ENCODE measurements around the gene DEPP1.
A peak's percentile ranks its signal among the peaks of the same experiment; 100 is the strongest.

Gene DEPP1

GRCh38 chr10:44958898-44959246 lies 19.7 kb downstream of the DEPP1 start:
- Histone ChIP-seq H3K9me3 (ENCODE audit: insufficient read depth, low read length) (no peaks in the 10 kb centered on the region), H3K9ac (ENCODE audit: insufficient read length, low read depth) (peak overlapping the region; percentile 76), H3K4me3 (ENCODE audit: insufficient read length, low read depth) (peak overlapping the region; percentile 59), H3K36me3 (ENCODE audit: insufficient read depth, insufficient read length, low read length) (peaks cover 19% of the 10 kb centered on the region), H3K27me3 (ENCODE audit: insufficient read depth, insufficient read length) (peaks cover 9% of the 10 kb centered on the region), H3K4me1 (ENCODE audit: insufficient read depth, insufficient read length) (peaks cover 3% of the 10 kb centered on the region)
- no peak for DNase-seq (ENCODE audit: low read depth, low spot score)
- TF ChIP-seq SUZ12 (IDR thresholded peaks at IDR 0.05; ENCODE audit: extremely low read depth, insufficient read depth, insufficient read length) (no peak), ZNF274 (IDR thresholded peaks at IDR 0.05; ENCODE audit: low read depth, low read length) (no peak), YY1 (IDR thresholded peaks at IDR 0.05; ENCODE audit: insufficient read depth, insufficient read length) (no peak)

DNA sequence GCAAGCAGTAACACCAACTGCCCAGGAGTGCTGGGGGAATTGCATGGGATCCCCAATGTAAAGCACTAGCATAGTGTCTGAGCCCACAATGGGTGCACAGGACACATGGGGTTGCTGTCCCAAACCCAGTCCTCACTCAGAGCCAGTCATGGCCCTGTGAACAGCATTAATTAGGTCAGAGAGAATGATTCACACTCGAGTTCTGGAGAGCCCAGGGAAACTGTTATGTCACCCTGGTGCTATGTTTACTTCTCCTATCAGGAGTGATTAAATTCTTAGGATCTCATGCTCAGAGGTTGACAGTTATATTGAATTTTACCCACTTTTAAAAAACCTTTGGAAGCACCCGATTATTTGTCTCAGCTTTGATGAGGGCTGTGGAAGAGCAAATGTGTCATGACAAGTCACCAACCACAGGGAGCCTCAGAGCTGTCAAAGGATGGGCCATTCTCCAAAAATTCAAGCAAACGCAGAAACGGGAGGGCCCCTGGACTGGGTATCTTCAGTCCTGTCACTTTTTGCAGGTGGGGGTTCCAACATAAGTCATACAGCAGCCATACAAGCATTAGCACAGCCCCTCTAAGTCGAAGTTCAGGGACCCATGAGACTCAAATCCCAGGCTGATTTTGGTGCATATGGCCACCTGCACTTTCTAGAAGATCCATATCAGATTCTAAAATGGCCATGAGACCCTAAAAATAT lies 20.3 kb downstream of the DEPP1 start:
- no peak for DNase-seq (ENCODE audit: low read depth, low spot score)
- H3K27me3 ChIP-seq (ENCODE audit: insufficient read depth, insufficient read length) = peaks cover 9% of the 10 kb centered on the region
- TF ChIP-seq ZNF274 (IDR thresholded peaks at IDR 0.05; ENCODE audit: low read depth, low read length) = no peak
- TF ChIP-seq YY1 (IDR thresholded peaks at IDR 0.05; ENCODE audit: insufficient read depth, insufficient read length) = no peak
- no peak for TF ChIP-seq SUZ12 (IDR thresholded peaks at IDR 0.05; ENCODE audit: extremely low read depth, insufficient read depth, insufficient read length)
- no peaks in the 10 kb centered on the region for H3K9me3 ChIP-seq (ENCODE audit: insufficient read depth, low read length)
- peak overlapping the region; percentile 59 for H3K4me3 ChIP-seq (ENCODE audit: insufficient read length, low read depth)
- H3K36me3 ChIP-seq (ENCODE audit: insufficient read depth, insufficient read length, low read length) = peaks cover 19% of the 10 kb centered on the region
- H3K4me1 ChIP-seq (ENCODE audit: insufficient read depth, insufficient read length) = peaks cover 3% of the 10 kb centered on the region
- H3K9ac ChIP-seq (ENCODE audit: insufficient read length, low read depth) = peak overlapping the region; percentile 10

GRCh38 chr10:44956717-44957706 lies 21.6 kb downstream of the DEPP1 start:
- peaks cover 5% of the 10 kb centered on the region for H3K4me1 ChIP-seq (ENCODE audit: insufficient read depth, insufficient read length)
- DNase-seq (ENCODE audit: low read depth, low spot score) = no peak

DNA sequence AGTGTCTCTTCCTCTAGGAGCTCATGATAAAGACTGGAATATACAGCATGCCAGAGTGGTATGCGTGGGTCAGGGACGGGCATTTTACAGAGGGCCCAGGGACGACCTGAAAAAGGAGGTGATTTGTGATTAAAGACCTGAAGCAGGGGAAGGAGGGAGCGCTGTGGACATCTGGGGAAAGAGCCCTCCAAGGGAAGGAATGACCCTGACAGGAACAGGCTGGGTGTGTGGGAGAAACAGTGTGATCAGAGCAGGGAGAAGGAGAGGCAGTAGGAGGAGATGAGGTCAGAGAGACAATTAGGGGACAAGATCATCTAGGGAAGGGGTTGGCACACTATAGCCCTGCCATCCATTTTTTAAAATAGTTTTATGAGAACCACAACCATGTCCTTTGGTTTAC lies 22.4 kb downstream of the DEPP1 start:
- no peak for DNase-seq (ENCODE audit: low read depth, low spot score)
- Histone ChIP-seq H3K9ac (ENCODE audit: insufficient read length, low read depth) (no peak overlapping the region), H3K9me3 (ENCODE audit: insufficient read depth, low read length) (no peaks in the 10 kb centered on the region), H3K4me1 (ENCODE audit: insufficient read depth, insufficient read length) (peaks cover 3% of the 10 kb centered on the region), H3K4me3 (ENCODE audit: insufficient read length, low read depth) (no peak overlapping the region), H3K27me3 (ENCODE audit: insufficient read depth, insufficient read length) (peaks cover 9% of the 10 kb centered on the region), H3K36me3 (ENCODE audit: insufficient read depth, insufficient read length, low read length) (peaks cover 16% of the 10 kb centered on the region)
- no peak for TF ChIP-seq ZNF274 (IDR thresholded peaks at IDR 0.05; ENCODE audit: low read depth, low read length)
- no peak for TF ChIP-seq SUZ12 (IDR thresholded peaks at IDR 0.05; ENCODE audit: extremely low read depth, insufficient read depth, insufficient read length)
- TF ChIP-seq YY1 (IDR thresholded peaks at IDR 0.05; ENCODE audit: insufficient read depth, insufficient read length) = no peak

More at GRCh38 chr10:44956717-44957706, 21.6 kb downstream of the DEPP1 start:
- Histone ChIP-seq H3K4me3 (ENCODE audit: insufficient read length, low read depth) (no peak overlapping the region), H3K27me3 (ENCODE audit: insufficient read depth, insufficient read length) (peaks cover 9% of the 10 kb centered on the region), H3K9me3 (ENCODE audit: insufficient read depth, low read length) (no peaks in the 10 kb centered on the region), H3K9ac (ENCODE audit: insufficient read length, low read depth) (no peak overlapping the region), H3K36me3 (ENCODE audit: insufficient read depth, insufficient read length, low read length) (peaks cover 17% of the 10 kb centered on the region)
- TF ChIP-seq ZNF274 (IDR thresholded peaks at IDR 0.05; ENCODE audit: low read depth, low read length) (no peak), YY1 (IDR thresholded peaks at IDR 0.05; ENCODE audit: insufficient read depth, insufficient read length) (no peak), SUZ12 (IDR thresholded peaks at IDR 0.05; ENCODE audit: extremely low read depth, insufficient read depth, insufficient read length) (no peak)

DNA sequence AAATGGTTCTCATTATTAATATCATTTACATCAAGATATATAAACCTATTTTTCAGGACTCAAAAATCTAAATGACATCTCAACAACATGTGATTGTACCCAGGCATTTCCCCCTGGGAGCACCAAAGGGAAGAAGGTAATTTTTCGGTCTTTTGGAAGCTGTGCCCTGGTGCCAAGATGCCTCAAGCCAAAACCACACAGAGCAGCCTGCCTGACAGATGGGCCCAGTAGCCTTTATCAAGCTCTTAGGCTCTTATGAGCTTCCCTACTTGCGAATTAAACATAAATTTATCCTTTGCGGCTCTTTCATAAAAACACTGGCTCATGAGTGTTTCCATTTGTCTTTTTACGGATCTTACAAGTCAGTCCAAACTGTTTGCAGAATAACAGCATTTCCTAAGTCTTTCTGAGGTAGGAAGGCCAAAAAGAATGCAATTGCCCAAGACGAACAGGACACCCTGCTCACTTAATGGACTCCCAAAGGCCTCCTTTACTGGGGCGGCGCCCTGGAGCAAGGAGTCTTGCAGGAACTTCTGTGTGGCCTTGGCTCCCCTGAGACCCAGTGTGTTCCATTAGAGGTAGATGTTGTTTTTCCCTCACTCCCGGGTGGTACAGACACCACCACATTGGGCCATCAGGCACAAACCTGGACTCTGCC lies 23.1 kb downstream of the DEPP1 start:
- no peaks in the 10 kb centered on the region for H3K9me3 ChIP-seq (ENCODE audit: insufficient read depth, low read length)
- no peak overlapping the region for H3K4me3 ChIP-seq (ENCODE audit: insufficient read length, low read depth)
- no peak for TF ChIP-seq ZNF274 (IDR thresholded peaks at IDR 0.05; ENCODE audit: low read depth, low read length)
- no peak for TF ChIP-seq SUZ12 (IDR thresholded peaks at IDR 0.05; ENCODE audit: extremely low read depth, insufficient read depth, insufficient read length)
- TF ChIP-seq YY1 (IDR thresholded peaks at IDR 0.05; ENCODE audit: insufficient read depth, insufficient read length) = no peak
- no peak for DNase-seq (ENCODE audit: low read depth, low spot score)
- H3K36me3 ChIP-seq (ENCODE audit: insufficient read depth, insufficient read length, low read length) = peaks cover 16% of the 10 kb centered on the region
- no peak overlapping the region for H3K9ac ChIP-seq (ENCODE audit: insufficient read length, low read depth)
- H3K27me3 ChIP-seq (ENCODE audit: insufficient read depth, insufficient read length) = peaks cover 8% of the 10 kb centered on the region
- H3K4me1 ChIP-seq (ENCODE audit: insufficient read depth, insufficient read length) = peaks cover 3% of the 10 kb centered on the region

DNA sequence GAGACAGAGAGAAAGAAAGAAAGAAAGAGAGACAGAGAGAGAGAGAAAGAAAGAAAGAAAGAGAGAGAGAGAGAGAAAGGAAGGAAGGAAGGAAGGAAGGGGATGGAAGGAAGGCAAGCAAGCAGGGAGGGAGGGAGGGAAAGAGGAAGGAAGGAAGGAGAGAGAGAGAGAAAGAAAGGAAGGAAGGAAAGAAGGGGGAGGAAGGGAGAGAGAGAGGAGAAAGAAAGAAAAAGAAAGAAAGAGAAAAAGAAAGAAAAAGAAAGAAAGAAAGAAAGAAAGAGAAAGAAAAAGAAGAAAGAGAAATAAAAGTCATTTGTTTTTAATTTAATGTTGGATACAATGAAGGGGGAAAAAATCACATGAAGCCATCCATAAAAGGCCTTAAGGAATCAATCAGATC lies 23.6 kb downstream of the DEPP1 start:
- Histone ChIP-seq H3K9ac (ENCODE audit: insufficient read length, low read depth) (no peak overlapping the region), H3K4me3 (ENCODE audit: insufficient read length, low read depth) (no peak overlapping the region), H3K27me3 (ENCODE audit: insufficient read depth, insufficient read length) (peaks cover 3% of the 10 kb centered on the region), H3K36me3 (ENCODE audit: insufficient read depth, insufficient read length, low read length) (peaks cover 16% of the 10 kb centered on the region), H3K9me3 (ENCODE audit: insufficient read depth, low read length) (no peaks in the 10 kb centered on the region), H3K4me1 (ENCODE audit: insufficient read depth, insufficient read length) (peaks cover 3% of the 10 kb centered on the region)
- TF ChIP-seq ZNF274 (IDR thresholded peaks at IDR 0.05; ENCODE audit: low read depth, low read length) = no peak
- no peak for TF ChIP-seq SUZ12 (IDR thresholded peaks at IDR 0.05; ENCODE audit: extremely low read depth, insufficient read depth, insufficient read length)
- no peak for TF ChIP-seq YY1 (IDR thresholded peaks at IDR 0.05; ENCODE audit: insufficient read depth, insufficient read length)
- no peak for DNase-seq (ENCODE audit: low read depth, low spot score)

Measured in NT2/D1 (cell line).